Activated CD4-positive, alpha-beta T cell treated with anti-CD3 and anti-CD28 coated beads, Interleukin-2, amount 10 ng/mL, durations not matched to agents 24 days and 14 days (primary cell): ENCODE data around the gene NPLOC4. TPM values are rescaled to one million over a fixed set of nuclear protein-coding genes. Genes with fewer than 3 reads are reported as not detected.

Experiments used
- total RNA-seq: library from RNA; stranded (reverse); gene quantifications from 2 replicates; pipeline ENCODE4 v1.2.3, GENCODE V29; 2022

Gene NPLOC4
- total RNA-seq, 1 donor from 2014 or later, result 147 TPM

Other genes starting within 250 kb of the NPLOC4 start
- gene BAHCC1, start 241.7 kb downstream of the NPLOC4 start, total RNA-seq, result 0.05 TPM in 1 of 2 replicates, not detected in the other
- 3,353 and 3,420 TPM in 2 replicates for gene ACTG1, start 124.3 kb downstream of the NPLOC4 start, total RNA-seq
- gene FSCN2, start 108.7 kb downstream of the NPLOC4 start, total RNA-seq, result 0.26 and 0.51 TPM in 2 replicates
- gene FAAP100, start 84.8 kb downstream of the NPLOC4 start, total RNA-seq, result 72.2 and 76.5 TPM in 2 replicates
- gene TSPAN10, start 84 bp upstream of the NPLOC4 start, total RNA-seq, result 0.14 and 0.37 TPM in 2 replicates
- 3.7 and 5.7 TPM in 2 replicates for gene PDE6G, start 19.4 kb upstream of the NPLOC4 start, total RNA-seq
- 52.8 and 57.8 TPM in 2 replicates for gene OXLD1, start 29.5 kb upstream of the NPLOC4 start, total RNA-seq
- gene CCDC137, start 29.6 kb upstream of the NPLOC4 start, total RNA-seq, result 54.7 and 60.2 TPM in 2 replicates
- gene ARL16, start 46.7 kb upstream of the NPLOC4 start, total RNA-seq, result 34.9 and 37.6 TPM in 2 replicates
- 136 and 137 TPM in 2 replicates for gene HGS, start 46.9 kb upstream of the NPLOC4 start, total RNA-seq
- 232 and 233 TPM in 2 replicates for gene MRPL12, start 66.3 kb upstream of the NPLOC4 start, total RNA-seq
- gene SLC25A10, start 75.2 kb upstream of the NPLOC4 start, total RNA-seq, result 48.6 and 52.7 TPM in 2 replicates
- not detected in 2 replicates for gene GCGR, start 167.0 kb upstream of the NPLOC4 start, total RNA-seq
- 46.7 and 51.9 TPM in 2 replicates for gene MCRIP1, start 196.2 kb upstream of the NPLOC4 start, total RNA-seq
- not detected in 2 replicates for gene PPP1R27, start 197.9 kb upstream of the NPLOC4 start, total RNA-seq
- 458 and 507 TPM in 2 replicates for gene P4HB, start 223.4 kb upstream of the NPLOC4 start, total RNA-seq
- gene ARHGDIA, start 234.2 kb upstream of the NPLOC4 start, total RNA-seq, result 697 and 714 TPM in 2 replicates